Measurements from ENCODE around the gene TSPAN16.

TSPAN16 gene

DNA sequence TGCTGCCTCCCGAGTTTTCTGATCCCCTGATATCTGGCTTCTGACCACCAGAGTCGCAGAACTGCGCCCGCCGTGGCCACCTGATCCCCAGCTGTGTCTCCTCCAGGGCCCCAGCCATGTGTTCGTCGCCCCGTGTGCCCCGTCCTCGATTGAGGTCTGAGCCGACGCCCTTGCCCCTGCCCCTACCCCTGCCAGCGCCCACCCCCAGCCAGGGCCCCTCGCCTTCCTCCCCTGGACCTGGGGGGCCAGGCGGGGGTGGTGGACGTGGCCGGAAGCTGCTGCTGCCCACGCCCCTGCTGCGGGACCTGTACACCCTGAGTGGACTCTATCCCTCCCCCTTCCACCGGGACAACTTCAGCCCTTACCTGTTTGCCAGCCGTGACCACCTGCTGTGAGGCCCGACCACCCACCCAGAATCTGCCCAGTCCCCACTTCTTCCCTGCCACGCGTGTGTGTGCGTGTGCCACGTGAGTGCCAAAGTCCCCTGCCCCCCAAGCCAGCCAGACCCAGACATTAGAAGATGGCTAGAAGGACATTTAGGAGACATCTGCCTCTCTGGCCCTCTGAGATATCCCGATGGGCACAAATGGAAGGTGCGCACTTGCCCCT is 68.4 kb downstream of the TSPAN16 start:
- TF ChIP-seq, protein P1, sequence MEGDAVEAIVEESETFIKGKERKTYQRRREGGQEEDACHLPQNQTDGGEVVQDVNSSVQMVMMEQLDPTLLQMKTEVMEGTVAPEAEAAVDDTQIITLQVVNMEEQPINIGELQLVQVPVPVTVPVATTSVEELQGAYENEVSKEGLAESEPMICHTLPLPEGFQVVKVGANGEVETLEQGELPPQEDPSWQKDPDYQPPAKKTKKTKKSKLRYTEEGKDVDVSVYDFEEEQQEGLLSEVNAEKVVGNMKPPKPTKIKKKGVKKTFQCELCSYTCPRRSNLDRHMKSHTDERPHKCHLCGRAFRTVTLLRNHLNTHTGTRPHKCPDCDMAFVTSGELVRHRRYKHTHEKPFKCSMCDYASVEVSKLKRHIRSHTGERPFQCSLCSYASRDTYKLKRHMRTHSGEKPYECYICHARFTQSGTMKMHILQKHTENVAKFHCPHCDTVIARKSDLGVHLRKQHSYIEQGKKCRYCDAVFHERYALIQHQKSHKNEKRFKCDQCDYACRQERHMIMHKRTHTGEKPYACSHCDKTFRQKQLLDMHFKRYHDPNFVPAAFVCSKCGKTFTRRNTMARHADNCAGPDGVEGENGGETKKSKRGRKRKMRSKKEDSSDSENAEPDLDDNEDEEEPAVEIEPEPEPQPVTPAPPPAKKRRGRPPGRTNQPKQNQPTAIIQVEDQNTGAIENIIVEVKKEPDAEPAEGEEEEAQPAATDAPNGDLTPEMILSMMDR (IDR thresholded peaks at IDR 0.05) = no peak
- no peak overlapping the region for H3K27ac ChIP-seq
- no peak for DNase-seq (ENCODE audit: low spot score)
- H3K4me3 ChIP-seq = no peak overlapping the region

DNA sequence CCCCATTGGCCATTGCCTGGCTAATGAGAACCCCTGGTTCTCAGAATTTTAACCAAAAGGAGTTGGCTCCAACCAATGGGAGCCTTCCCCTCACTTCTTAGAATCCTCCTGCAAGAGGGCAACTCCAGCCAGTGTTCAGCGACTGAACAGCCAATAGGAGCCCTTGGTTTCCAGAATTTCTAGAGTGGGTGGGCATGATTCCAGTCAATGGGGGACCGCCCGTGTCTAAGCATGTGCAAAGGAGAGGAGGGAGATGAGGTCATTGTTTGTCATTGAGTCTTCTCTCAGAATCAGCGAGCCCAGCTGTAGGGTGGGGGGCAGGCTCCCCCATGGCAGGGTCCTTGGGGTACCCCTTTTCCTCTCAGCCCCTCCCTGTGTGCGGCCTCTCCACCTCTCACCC is 69.0 kb downstream of the TSPAN16 start:
- TF ChIP-seq, protein P1 (IDR thresholded peaks at IDR 0.05) = no peak
- no peak for DNase-seq (ENCODE audit: low spot score)
- H3K27ac ChIP-seq = no peak overlapping the region

More for the DNA sequence above, 69.0 kb downstream of the TSPAN16 start:
- H3K4me3 ChIP-seq = no peak overlapping the region

Data from coronary artery (tissue), 2 donors.